ENCODE results near the gene ADAM22.
"Not testable (repeated sequence)": the region's sequence is repeated elsewhere in the genome, so short reads cannot be mapped to it uniquely, and the experiment has no call there.

Gene ADAM22

DNA sequence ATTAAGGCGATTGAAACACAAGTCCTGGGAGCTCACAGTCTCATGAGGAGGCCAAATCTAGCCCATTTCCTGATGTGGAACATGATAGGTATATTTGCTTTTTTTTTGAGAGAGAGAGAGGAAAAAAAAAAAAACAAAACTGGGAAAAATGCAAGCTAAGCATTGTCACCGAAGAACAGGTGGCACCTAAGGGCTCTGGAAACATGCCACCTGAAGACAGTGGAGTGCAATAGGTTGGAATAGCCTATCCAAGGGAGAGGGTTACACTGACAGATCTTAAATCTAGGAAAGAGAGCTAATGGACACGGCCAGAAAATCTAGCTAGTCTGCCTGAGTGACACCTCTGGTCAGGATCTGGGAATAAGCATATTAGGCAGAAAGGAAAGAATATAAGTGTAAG is 175.6 kb downstream of the ADAM22 start:
- no peak for DNase-seq (ENCODE audit: low spot score)

DNA sequence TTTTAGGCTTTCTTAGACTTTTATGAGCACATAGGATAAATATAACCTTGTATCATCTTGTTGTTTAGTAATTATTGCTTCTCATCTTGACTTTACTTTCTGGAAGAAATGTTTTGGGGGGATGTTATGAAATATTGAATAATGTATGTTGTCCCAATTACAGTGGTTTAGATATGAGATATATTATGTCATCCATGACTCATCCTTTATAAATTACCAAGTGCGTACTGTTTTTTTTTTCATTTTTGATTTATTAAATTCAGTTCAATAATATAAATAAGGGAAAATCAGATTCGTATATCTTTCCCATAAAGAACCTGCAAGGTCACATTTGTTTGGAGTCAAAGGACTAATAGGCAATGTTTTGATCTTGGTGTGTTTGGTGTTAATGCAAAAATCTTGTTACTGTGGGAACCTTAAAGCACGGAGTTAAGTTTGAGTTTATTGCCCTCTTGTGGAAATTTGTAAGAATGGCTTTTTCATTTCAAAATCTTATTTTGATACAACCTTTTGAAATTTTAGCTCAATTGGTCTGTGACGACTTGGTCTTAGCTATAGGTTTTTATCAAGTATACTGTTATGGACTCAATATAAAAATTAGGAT is 177.2 kb downstream of the ADAM22 start:
- DNase-seq (ENCODE audit: low spot score), result no peak

DNA sequence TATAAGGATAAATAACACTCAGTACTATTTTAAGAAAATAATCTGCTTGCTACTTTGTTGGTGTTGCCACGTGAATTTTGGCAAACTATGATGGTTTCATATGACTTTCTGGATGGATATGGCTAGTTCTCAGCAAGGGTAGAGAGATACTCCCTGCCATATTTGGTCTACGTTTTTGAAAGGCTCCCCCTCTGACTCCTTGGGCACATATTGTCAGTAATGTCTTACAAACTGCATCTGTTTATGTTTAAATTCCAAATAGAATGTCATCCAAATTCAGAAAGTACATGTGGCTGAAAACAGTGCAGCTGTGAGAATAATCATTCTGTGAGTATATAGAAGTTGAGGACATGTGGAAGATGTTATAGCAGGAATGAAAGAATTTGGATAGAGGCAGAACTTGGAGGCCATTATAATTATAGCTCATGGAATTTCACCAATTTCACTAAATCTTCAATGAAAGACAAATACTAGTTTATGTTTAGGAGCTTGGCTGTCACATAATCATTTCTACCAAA is 178.0 kb downstream of the ADAM22 start:
- no peak for DNase-seq (ENCODE audit: low spot score)

DNA sequence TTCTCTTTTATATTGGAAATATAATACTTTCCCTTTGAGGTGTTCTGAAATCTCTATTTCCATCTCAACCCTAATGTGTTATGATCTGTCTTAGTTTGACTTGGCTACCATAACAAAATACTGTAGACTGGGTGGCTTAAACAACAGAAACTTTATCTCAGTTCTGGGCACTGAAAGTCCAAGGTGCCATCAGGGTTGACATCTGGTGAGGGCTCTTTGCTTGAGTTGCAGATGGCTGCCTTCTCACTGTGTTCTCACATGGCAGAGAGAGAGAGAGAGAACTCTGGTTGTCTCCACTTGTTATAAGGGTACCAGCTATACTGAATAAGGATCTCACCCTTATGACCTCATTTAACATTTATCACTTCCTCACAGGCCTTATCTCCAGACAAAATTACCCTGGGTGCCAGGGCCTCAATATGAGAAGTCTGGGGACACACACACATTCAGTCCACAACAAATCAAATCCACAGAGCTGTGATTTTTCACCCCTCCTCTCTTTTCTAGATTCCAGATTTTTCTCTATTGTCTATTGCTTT is 181.3 kb downstream of the ADAM22 start:
- no peak for DNase-seq (ENCODE audit: low spot score)

DNA sequence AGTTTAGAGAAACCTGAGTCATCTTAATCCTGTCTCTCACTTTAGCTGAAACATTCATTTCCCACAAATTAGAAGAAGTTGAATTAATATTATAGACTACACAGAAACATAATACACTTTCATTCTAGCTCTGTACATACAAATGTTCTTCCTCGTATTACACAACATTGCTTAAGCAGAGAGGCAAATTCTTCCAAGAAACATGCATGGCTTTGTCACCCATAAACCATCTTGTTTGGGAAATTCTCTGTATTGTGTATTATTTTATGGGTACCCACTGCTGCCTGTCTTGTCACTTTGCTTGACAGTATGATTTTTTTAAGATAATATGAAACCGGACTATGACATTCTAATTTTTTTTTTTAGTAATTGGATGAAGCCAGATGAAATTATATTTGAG is 181.8 kb downstream of the ADAM22 start:
- no peak for DNase-seq (ENCODE audit: low spot score)

DNA sequence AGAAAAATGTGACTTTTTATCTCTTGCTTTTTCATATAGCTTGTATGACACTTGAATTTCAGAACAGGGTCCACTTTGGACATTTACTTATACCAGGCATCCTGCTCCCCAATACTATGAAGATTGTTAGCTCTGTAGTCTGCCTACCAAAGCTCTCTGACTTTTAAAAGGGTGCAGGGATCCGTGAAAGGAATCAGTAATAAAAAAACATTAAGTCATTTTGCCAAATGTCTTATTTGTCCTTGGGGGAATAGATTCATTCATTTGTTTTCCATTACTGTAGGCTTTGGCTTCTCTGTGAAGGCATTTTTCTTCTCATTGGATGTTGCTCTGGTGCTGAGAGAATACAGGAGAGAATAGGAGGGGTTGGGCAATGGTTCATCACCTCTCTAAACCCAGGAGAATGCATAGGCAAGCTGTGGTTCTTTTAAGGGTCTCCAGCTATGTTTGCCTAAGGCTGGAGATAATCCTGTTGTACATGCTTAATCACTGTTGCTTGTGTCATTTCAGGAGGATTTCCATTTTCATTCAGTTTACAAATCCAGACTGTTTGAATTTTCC is 182.3 kb downstream of the ADAM22 start:
- no peak for DNase-seq (ENCODE audit: low spot score)

DNA sequence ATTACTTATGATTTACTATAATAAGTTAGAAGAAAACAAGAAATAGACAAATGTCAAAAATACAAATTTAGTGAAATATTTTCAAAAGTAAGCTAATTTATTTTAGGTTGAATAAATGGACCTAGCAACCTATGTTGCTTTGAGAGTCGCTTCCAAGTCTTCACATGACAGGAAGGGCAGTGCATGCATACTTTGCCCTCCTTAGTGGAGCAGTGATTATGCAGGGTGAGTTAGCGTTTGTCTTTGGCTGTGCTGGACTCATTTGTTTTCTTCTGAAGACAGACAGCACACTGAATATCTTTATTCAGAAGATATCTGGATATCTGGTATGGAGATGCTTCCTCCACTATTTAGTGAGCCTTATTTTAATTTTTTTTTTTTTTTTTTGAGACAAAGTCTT is 183.3 kb downstream of the ADAM22 start:
- no peak for DNase-seq (ENCODE audit: low spot score)

DNA sequence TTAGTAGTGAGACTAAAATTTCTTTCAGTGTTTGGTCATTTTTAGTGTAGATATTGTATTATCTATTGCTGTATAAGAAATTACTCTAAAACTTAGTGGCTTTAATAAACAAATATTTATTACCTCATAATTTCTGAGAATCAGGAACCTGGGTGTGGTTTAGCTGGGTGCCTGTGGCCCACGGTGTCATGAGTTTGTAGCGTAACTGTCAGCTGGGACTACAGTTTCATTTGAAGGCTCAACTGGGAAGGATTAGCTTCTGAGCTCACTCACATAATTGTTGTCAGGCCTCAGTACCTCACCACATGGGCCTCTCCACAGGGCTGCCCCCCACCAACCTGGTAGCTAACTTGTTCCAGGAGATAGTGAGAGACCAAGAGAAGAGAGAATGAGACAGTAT is 187.3 kb downstream of the ADAM22 start:
- DNase-seq (ENCODE audit: low spot score), result no peak

DNA sequence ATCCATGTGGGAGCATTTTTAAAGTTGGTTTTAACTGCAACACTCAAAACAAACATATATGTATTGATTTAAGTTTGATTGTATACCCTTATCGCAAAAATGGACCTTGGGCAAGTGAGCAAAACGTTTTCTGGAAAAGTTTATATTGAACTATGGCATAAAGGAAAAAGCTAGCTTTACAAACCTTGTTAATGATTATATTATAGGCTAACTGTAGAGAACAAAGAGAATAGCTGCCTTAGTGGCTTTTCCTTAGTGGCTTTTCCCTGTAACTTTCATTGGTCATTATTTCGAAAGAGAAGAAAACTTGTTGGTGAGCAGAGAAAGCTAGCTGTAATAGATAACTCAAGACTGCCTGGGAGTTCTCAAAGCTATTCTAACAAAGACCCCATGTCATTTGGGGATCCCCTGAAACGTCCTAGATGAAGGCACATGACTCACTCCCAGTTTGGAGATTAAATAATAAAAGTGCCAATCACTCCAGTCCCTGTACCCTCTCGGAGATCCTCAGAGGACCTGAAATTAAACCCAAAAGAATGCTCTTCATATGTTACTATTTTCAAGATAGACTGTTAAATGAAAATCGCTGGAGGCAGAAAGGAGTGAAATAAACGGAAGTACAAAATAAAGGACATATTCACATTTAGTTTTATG is 193.7 kb downstream of the ADAM22 start:
- DNase-seq (ENCODE audit: low spot score), result no peak

DNA sequence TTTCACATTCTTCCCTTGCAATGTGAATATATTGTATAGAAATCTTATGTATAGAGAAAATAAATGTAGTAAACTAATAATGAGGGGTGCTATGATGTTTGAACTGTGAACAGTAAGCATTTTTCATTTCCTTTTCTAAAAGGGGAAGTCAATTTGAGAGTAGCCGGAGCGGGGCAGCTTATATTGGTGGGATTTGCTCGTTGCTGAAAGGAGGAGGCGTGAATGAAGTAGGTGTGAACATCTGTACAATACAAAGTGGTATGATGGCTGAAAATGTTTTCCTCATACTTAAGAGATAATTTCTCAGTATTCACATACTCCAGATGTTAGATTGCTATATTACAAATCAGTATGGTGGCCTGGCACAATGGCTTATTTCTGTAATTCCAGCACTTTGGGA is 198.7 kb downstream of the ADAM22 start:
- DNase-seq (ENCODE audit: low spot score), result no peak

DNA sequence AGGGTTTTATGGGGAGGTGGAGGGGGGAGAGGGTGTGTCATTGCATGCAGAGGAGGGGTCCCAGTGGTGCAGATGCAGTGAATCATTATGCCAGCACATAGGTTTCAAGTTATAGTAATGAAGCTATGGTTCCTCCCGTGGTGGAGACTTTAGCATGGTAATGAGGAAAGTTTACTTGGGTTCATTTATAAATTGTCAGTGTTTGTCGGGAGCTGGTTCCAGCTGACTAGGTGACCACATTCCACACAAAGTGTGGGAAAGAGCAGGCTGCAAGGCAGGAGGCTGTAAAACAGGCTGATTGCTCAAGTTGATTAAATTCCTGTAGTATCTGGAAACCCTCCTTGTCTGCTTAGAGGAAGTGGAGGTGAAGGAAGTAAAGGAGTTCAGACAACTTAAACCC is 206.9 kb downstream of the ADAM22 start:
- DNase-seq (ENCODE audit: low spot score), result no peak

DNA sequence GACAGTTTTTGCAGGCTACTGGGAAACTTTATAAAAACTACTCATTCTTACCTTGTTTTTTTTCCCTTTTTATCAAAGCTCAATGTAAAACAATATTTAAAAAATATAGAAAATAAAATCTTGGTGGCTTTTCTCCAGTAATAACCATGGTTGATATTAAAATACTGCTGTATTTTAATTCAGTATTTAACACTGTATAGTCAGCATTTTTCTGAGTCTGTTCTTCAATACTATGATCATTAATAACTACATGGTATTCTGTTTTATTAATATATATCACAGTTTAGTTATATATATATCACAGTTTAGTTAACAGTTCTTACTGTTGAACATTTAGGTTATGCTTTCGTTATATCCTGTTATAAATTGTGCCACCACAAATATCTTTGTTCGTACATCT is 207.4 kb downstream of the ADAM22 start:
- DNase-seq (ENCODE audit: low spot score), result no peak

DNA sequence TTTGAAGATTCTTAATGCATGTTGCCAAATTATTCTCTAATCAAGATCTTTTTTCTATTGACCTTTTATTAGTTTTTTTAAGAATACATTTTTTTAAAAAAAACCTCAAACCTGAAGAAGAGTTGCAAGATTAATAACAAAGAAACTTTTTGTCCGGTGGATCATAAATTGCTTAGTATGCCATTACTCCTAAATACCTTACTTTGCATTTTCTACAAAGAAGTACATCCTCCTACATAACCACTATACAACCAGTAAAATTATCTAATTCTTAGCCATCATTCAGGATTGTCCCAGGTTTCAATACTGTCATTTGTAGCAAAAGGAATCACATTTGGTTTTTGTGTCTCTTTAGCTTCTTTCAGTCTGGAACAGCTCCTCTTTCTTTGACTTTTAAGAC is 207.9 kb downstream of the ADAM22 start:
- no peak for DNase-seq (ENCODE audit: low spot score)

DNA sequence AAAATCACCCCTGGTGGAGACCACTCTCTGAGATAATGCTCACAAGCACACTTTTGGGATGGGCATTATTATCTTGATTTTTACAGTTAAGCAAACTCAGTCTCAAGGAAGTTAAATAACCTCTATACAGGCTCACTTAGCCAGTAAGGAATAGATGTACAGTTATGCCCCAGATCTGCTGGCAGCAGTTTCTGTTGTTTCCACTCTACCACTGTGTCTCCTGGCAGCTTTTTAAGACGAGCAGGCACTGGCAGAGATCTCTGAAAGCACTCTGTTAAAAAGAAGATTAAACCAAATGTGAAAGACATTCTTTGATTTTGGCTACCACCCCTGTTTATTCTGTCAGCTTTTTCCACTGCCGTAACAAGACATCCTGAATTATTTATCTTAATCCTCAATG is 212.6 kb downstream of the ADAM22 start:
- DNase-seq (ENCODE audit: low spot score), result no peak

DNA sequence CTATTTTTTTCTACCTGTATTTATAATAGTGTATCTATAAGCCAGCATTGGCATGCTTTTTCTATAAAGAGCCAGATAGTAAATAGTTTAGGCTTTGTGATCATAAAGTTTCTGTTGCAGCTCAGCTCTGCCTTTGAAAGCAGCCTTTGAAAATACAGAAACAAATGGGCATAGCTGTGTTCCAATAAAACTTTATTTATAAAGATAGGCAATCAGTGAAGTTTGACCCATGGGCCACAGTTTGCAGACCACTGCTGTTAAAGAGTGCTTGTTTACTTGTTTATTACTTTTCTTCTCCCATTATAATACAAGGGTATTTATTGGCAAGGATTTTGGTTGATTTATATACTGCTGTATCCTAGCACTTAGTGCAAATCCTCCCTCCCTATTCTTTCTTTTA is 213.3 kb downstream of the ADAM22 start:
- no peak for DNase-seq (ENCODE audit: low spot score)

DNA sequence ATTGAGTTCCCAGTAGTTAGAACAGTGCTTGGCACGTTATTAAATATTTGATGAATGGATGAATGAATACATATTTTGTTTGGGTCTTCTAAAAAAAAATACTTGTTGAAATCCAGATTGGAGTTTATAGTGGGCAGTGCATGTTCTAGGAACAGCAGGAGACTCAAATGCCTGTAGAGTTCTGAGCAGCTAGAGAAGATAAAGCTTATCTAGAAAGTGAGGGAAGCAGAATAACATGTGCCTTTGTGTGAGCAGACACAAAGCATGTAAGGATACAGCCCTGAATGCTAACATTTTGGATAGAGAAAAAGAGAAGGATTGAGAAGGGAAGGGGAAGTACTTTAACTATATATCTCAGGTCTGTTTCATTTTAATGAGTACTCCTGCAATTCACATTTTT is 213.9 kb downstream of the ADAM22 start:
- no peak for DNase-seq (ENCODE audit: low spot score)

DNA sequence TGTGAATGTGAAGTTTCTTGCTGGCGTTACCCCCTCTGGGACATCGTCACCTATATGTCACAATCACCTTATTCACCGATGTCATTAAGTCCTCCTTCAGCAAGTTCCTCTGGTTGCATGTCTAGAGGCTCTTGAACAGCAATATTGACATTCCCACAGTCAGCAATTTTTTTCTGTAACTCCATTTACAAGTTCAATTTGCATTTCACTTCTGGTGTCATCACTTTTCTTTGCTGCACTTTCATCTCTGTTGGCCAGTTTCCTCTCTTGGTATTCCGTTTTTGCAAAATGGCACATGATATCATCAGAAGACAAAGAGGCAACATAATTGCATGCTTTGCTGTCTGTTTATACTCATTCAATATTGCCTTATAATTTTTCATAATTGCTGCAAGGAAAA is 216.0 kb downstream of the ADAM22 start:
- DNase-seq (ENCODE audit: low spot score), result no peak

DNA sequence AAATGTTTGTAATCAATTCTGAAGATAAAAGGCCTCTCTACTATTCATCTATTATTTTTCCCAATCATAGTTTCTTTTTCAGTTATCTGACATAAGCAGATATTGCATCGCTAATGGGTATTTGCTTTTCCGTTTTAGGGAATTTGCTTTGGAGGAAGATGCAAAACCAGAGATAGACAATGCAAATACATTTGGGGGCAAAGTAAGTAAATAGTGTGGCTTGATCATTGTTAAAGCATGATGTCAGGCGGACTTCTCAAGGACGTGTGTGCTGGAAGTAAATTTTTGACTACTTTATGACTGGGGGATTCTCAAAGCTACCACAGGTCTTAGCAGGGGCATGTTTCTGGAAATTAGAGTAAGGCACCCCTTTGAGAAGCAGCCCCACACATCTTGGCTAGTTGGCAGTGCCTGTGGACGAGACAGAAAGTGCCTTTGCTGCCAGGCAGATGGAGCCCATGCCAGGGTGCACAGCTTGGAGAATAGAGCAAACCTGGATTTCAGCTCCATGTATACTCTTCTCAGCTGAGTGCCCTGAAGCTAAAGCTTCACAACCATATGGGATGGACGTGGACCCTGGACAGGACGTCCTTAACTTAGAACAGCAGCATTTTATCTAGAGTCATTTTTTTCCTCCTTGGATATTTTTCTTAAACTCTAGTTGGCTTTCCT is 217.2 kb downstream of the ADAM22 start:
- DNase-seq (ENCODE audit: low spot score), result no peak

DNA sequence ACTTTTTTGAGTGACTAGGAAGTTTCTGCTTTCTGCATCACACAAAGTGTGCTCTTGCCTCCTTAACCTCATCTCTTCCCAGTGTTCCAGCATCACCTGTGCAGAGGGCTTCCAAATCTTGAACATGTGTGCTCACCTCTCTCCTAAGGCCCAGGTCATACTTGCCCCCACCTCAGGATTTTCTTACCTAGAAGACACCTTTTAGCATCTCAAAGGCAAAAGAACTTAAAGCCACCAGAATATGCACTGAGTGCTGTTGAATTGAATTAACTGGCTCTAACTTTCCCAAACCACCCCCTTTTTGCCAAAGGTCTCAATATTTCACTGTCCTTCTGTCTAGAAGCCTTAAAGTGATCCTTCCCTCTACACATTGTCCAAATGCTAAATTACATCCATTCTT is 219.3 kb downstream of the ADAM22 start:
- no peak for DNase-seq (ENCODE audit: low spot score)

DNA sequence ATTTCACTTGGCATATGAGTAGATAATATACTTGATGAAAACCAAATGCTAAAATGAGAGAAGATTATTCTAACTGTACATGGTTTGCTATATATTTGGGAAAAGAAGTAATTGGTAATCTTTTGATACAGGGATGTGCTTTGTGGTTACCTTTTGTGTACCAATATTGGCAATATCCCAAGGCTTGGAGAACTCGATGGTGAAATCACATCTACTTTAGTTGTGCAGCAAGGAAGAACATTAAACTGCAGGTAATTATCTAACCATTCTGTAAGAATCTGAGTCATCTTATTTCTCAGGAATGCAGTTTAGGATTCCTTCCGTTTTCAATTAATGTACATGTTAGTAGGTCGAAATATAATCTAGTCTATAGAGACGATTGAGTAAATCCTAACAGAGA is 221.7 kb downstream of the ADAM22 start:
- no peak for DNase-seq (ENCODE audit: low spot score)

DNA sequence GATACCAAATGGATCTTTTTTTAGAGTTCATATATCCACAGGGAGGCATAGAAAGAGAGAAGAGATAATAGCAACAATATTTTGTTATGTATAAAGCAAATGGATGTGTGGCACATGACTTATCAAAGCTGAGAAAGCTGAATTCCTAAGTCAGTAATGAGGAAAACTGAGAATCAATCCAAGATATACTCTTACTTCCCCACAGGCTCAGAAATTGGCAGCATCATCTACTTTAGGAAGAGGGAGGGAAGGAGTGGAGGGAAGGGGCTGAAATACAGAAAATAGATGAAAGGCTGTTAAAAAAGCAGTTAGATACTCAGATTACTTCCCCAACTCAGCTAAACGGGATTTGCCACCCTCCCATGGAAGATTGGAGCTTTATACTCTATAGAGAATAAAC is 222.3 kb downstream of the ADAM22 start:
- no peak for DNase-seq (ENCODE audit: low spot score)

DNA sequence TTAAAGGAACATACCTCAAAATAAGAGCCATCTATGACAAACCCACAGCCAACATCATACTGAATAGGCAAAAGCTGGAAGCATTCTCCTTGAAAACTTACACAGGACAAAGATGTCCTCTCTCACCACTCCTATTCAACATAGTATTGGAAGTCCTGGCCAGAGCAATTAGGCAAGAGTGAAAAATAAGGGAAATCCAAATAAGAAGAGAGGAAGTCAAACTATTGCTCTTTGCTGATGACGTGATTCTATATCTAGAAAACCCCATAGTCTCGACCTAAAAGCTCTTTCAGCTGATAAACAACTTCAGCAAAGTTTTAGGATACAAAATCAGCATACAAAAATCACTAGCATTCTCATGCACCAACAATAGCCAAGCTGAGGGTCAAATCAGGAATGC is 225.7 kb downstream of the ADAM22 start:
- not testable (repeated sequence) for DNase-seq (ENCODE audit: low spot score)

DNA sequence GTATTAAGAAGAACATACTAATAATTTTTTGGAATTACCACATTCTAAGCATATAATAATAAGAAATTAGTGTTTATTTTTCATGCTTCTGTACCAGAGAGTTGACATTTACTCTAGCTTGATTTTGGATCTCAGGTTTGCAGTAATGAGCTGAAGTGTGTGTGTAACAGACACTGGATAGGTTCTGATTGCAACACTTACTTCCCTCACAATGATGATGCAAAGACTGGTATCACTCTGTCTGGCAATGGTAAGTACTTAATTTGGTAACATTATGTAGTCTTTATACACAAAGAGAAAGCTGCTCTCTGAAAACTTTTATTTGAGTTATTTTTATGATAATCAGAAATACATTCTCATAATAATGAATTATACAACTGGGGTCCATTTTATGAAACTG is 231.6 kb downstream of the ADAM22 start:
- DNase-seq (ENCODE audit: low spot score), result no peak

Data from CD4-positive, alpha-beta T cell treated with Interleukin-6 at 100 ng/mL for 8 hours (primary cell).